Heart left ventricle (tissue), 16 donors: ENCODE data around the gene FAM193B. TPM values are rescaled to one million over a fixed set of nuclear protein-coding genes. Genes with fewer than 3 reads are reported as not detected.

Experiments
- ATAC-seq, 4 donors: fragments of 200-7000 bp; cut with Tn5 transposase; one replicate each; pipeline ENCODE4 v1.9.1; 2020 to 2022; ENCODE audit warnings: moderate library complexity in 4 of 4, mild to moderate bottlenecking in 3 of 4, moderate number of reproducible peaks in 1 of 4
- DNase-seq, 5 donors: peaks; one replicate each; pipeline ENCODE4 v3.0.0-alpha.2; 2020
- H3K27ac ChIP-seq, 12 donors: fragments of 200-600 bp; sonication (generic) in 4 of 12; one replicate each; pipeline versions ENCODE4 v1.5.0 to v1.8.0; 2016 to 2022; ENCODE audit warnings: mild to moderate bottlenecking in 2 of 12
- H3K27me3 ChIP-seq, 9 donors: fragments of 200-600 bp; sonication (generic) in 2 of 9; one replicate each; pipeline versions ENCODE4 v1.5.1 to v1.8.0; 2016 to 2022; ENCODE audit warnings: mild to moderate bottlenecking in 3 of 9
- H3K36me3 ChIP-seq, 9 donors: fragments of 200-600 bp; sonication (generic) in 2 of 9; one replicate each; pipeline versions ENCODE4 v1.5.0 to v1.8.0; 2018 to 2022; ENCODE audit warnings: mild to moderate bottlenecking in 2 of 9
- H3K4me1 ChIP-seq, 12 donors: fragments of 200-600 bp; sonication (generic) in 4 of 12; one replicate each; pipeline versions ENCODE4 v1.5.0 to v1.8.0; 2016 to 2022; ENCODE audit warnings: mild to moderate bottlenecking in 3 of 12
- H3K4me3 ChIP-seq, 12 donors: fragments of 200-600 bp; sonication (generic) in 4 of 12; one replicate each; pipeline versions ENCODE4 v1.5.0 to v1.8.0; 2017 to 2022; ENCODE audit warnings: mild to moderate bottlenecking in 9 of 12, moderate library complexity in 4 of 12
- H3K9me3 ChIP-seq, 12 donors: fragments of 200-600 bp; sonication (generic) in 4 of 12; one replicate each; pipeline versions ENCODE4 v1.5.0 to v1.8.0; 2016 to 2022; ENCODE audit warnings: mild to moderate bottlenecking in 1 of 12
- POLR2A ChIP-seq, 2 donors: fragments of 450-650 bp; IDR thresholded peaks; one replicate each; pipeline ENCODE4 v1.6.1; 2017; ENCODE audit warnings: antibody characterized with exemption in 2 of 2, mild to moderate bottlenecking in 2 of 2, moderate library complexity in 2 of 2
- WGBS, 4 donors: extraction: QIAGEN DNeasy Blood & Tissue Kit in 2 of 4; methylation state at CpG; one replicate each; pipeline versions ENCODE4 v1.1.5 to v1.1.7; 2013 to 2018; 5-methylcytosine and 5-hydroxymethylcytosine counted together
- intact Hi-C, 10 donors: fragments of 100-400 bp; cut with DNase I; formaldehyde crosslinking; loops; one replicate each; pipeline versions ENCODE4 v1.11.1 to v1.14.2; 2022
- polyA plus RNA-seq, 2 donors: library from polyadenylated mRNA; stranded (reverse); fragments of 200-250 nt; gene quantifications; one replicate each; pipeline ENCODE4 v1.2.3, GENCODE V29; 2013
- total RNA-seq, 9 donors: library from RNA; depleted of rRNA in 2 of 9; stranded (reverse); fragments of >200 nt in 2 of 9; fragmentation: NEBNext Ultra II Directional in 3 of 9; extraction: Animal tissue kit (Norgen Biotek cat#: 25700) in 3 of 9; gene quantifications; one replicate each; pipeline versions ENCODE4 v1.1.0 to v1.2.4, GENCODE V29; 2016 to 2023
- TF ChIP-seq, protein P1 (sequence below), 12 donors: fragments of 200-600 bp; sonication (generic) in 4 of 12; IDR thresholded peaks; one replicate each; pipeline versions ENCODE4 v1.5.0 to v1.8.0; 2018 to 2022; ENCODE audit warnings: antibody characterized with exemption in 12 of 12, mild to moderate bottlenecking in 5 of 12
- donor health status: ischemic (EF 13 %, LVEDD 7.1; RV severe dilation, severe dysfunction).
- donor health status: healthy with polysubstance abuse.
- donor health status: DM: no; HTN: yes; CAD: no.
- donor health status: DM: no; HTN: no; CAD: no.
- donor health status: ischemic (EF 25% LVEDD 6.9; RV normal size, moderate dysfunction).
- donor health status: ischemic (EF 25% LVEDD 5.7; RV mildly dilated, moderate dysfunction).
- donor health status: healthy.
- donor health status: DM: yes; HTN: yes; CAD: no.
- donor health status: ischemic (EF 35%, LVEDD 5.7; RV mildly dilated, moderate dysfunction).
- donor health status: nonischemic (EF 11% LVEDD 7.7; RV severe dilation, severe dysfunction).
- donor health status: DM: yes; HTN: yes; CAD: no.
- donor health status: PGD.
- donor health status: ischemic (EF 29% LVEDD 5.4; RV normal size, mild dysfunction).
- donor health status: nonischemic (EF 23%, LVEDD 6.1; RV moderate dilation, normal function).

The FAM193B gene
- total and polyA plus RNA-seq, 11 donors, result 13.1 to 58.9 (median 20.2) TPM

DNA sequence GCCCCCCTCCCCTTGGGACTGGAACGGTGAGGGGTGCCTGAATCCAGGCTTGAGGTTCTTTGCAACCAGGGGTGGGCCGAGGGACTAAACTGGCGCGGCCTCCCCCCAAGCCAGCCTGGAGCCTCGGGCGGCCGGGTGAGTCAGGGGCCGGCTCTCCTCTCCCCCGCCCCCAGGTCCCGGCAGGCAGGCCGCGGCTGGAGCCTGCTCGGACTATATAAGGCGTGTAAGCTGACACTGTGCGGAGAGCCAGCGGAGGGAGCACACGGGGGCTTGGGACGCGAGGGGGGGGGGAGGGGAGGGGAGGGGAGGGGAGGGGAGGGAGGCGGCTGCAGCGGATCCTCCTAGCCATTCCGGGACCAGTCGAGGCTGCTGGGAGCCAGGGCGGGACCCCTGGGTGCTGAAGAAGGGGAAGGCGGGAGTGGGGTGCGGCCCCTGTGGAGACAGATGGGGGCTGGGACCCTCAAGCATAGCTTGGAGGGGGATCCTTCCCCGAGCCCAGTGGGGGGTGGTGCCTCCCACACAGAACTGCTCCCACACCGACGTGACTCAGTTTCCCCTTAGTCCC lies 57.6 kb downstream of the FAM193B start:
- no peaks in the 10 kb centered on the region for H3K9me3 ChIP-seq
- TF ChIP-seq POLR2A (IDR thresholded peaks at IDR 0.05), result peak in 1 of 2 donors; percentile 18
- TF ChIP-seq, protein P1, sequence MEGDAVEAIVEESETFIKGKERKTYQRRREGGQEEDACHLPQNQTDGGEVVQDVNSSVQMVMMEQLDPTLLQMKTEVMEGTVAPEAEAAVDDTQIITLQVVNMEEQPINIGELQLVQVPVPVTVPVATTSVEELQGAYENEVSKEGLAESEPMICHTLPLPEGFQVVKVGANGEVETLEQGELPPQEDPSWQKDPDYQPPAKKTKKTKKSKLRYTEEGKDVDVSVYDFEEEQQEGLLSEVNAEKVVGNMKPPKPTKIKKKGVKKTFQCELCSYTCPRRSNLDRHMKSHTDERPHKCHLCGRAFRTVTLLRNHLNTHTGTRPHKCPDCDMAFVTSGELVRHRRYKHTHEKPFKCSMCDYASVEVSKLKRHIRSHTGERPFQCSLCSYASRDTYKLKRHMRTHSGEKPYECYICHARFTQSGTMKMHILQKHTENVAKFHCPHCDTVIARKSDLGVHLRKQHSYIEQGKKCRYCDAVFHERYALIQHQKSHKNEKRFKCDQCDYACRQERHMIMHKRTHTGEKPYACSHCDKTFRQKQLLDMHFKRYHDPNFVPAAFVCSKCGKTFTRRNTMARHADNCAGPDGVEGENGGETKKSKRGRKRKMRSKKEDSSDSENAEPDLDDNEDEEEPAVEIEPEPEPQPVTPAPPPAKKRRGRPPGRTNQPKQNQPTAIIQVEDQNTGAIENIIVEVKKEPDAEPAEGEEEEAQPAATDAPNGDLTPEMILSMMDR (IDR thresholded peaks at IDR 0.05), result no peak
- H3K27me3 ChIP-seq, result no peaks in the 10 kb centered on the region
- H3K36me3 ChIP-seq, result peaks cover 0 to 29% (median 13%) of the 10 kb centered on the region in 9 donors
- peaks cover 8 to 76% (median 59%) of the 10 kb centered on the region in 12 donors for H3K4me1 ChIP-seq
- DNase-seq (peak; percentile 86 to 91 (median 88)), ATAC-seq (peak; percentile 23 to 65 (median 50))
- H3K4me3 ChIP-seq, result peak overlapping the region; percentile 68 to 96 (median 78)
- 0 to 1% (median 0%) methylated on average over 9 to 29 of the region's 29 CpGs for WGBS, 4 donors
- H3K27ac ChIP-seq, result peak overlapping the region; percentile 73 to 98 (median 95)
- intact Hi-C loops, result loop anchor here in 7 of 10 donors (1.0 to 5.0 kb wide), 7 partner anchors 18 to 105 kb away; partner anchors contain the start of gene GRK6 (in 1 of the 7)

DNA sequence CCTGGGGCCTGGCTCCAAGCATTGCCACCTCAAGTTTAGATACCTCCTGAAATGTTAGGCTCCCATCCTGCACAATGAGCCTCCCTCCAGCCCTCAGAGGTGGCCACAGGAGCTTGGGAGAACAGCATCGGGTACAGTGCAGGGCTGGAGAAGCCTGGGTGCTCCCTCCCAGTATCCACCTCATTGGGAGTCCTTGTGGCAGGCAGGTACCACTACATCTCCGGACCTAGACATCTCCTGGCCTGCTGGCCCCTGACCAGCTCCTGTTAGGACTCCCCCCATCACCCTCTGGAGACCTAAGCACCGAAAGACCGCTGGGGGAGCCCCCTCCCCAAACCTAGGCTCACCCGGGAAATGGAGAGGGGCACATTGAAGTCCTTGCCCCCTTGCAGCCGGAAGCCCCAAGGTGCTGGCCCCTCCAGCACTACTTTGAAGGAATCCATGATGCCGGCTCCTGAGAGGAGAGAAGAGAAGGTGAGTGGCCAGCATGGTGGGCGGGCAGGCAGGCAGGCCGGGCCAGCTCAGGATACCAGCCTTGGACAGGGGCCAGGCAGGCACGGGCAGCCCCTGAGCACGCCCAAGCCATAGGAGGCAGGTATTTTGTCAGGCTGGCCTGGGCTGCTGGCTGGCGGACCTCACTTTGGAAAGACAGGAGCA lies 58.2 kb downstream of the FAM193B start:
- no peak for TF ChIP-seq POLR2A (IDR thresholded peaks at IDR 0.05)
- TF ChIP-seq, protein P1 (IDR thresholded peaks at IDR 0.05), result peak in 3 of 12 donors; percentile 11 to 29 (median 11)
- ATAC-seq (no peak), DNase-seq (peak in 1 of 5 donors; percentile 65)
- peaks cover 0 to 35% (median 19%) of the 10 kb centered on the region in 9 donors for H3K36me3 ChIP-seq
- H3K4me1 ChIP-seq, result peaks cover 8 to 73% (median 59%) of the 10 kb centered on the region in 12 donors
- H3K27me3 ChIP-seq, result no peaks in the 10 kb centered on the region
- WGBS, 4 donors, result 23 to 26% (median 26%) methylated on average over 5 to 12 of the region's 12 CpGs
- H3K27ac ChIP-seq, result peak overlapping the region; percentile 73 to 98 (median 95)
- intact Hi-C loops, result loop anchor here in 6 of 10 donors (2.0 to 5.0 kb wide), 5 partner anchors 17 to 104 kb away; no protein-coding TSS in a partner anchor
- H3K4me3 ChIP-seq, result peak overlapping the region; percentile 68 to 96 (median 78)
- no peaks in the 10 kb centered on the region for H3K9me3 ChIP-seq

DNA sequence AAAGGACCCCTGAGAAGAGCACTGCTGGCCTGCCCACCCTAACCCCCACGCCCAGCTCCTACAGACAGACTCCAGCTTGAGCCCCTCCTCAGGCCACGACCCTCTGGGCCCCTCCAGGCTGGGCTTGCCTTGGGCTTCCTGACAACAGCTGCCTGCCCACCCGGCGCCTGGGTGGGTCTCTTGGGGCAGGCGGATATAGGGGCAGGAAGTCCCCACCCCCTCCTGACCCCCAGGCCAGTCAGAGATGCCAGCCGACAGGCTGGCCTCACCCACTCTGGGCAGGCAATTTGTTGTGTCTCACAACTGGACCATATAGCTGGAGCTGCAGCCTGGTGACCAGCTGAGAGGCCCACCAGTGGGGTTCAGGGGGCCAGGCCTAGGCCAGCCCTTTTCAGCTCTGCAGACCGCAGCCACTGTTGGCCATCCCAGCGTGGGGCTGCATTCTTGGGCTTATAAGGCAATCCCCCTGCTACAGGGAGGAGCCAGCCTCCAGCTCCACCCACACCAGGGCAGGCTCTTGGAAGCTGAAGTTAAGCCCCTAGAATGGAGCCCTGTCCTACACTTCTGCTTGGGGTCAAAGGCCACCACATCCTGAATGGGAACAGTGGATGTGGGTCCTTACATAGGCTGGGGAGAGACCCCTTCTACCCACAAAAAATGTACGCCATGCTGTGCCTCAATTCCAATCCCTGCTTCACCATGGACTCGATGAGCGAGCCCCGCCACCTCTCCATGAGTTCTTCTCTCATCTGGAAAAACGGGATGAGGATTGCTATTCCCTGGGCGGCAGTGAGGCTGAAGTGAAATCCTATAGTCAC lies 58.9 kb downstream of the FAM193B start:
- intact Hi-C loops, result loop anchor here in 6 of 10 donors (2.0 to 5.0 kb wide), 5 partner anchors 17 to 103 kb away; no protein-coding TSS in a partner anchor
- peaks cover 8 to 66% (median 53%) of the 10 kb centered on the region in 12 donors for H3K4me1 ChIP-seq
- WGBS, 4 donors, result 58 to 73% (median 59%) methylated on average over 7 to 14 of the region's 14 CpGs

More for the DNA sequence above, 58.9 kb downstream of the FAM193B start:
- peak; percentile 4 to 36 (median 14) for ATAC-seq
- peaks cover 0 to 41% (median 26%) of the 10 kb centered on the region in 9 donors for H3K36me3 ChIP-seq
- no peaks in the 10 kb centered on the region for H3K9me3 ChIP-seq
- H3K27ac ChIP-seq, result peak overlapping the region in 11 of 12 donors; percentile 87 to 98 (median 95)
- DNase-seq, result peak; percentile 72 to 84 (median 78)
- peak overlapping the region in 10 of 12 donors; percentile 72 to 96 (median 78) for H3K4me3 ChIP-seq
- TF ChIP-seq, protein P1 (IDR thresholded peaks at IDR 0.05), result no peak
- peak in 1 of 2 donors; percentile 15 for TF ChIP-seq POLR2A (IDR thresholded peaks at IDR 0.05)
- H3K27me3 ChIP-seq, result no peaks in the 10 kb centered on the region
